HFF-Myc (cell line): ENCODE data around the gene MT1A.

Experiments
- DNase-seq: peaks from one replicate; pipeline ENCODE4 v3.0.0-alpha.2; 2011; ENCODE audit warnings: low read depth; ENCODE audit errors: extremely low read depth
- H3K4me3 ChIP-seq: replicated peaks from 2 replicates; pipeline ENCODE4 v1.5.1; 2011; ENCODE audit warnings: low read depth, mild to moderate bottlenecking, control low read depth, low read length
- CTCF ChIP-seq: IDR thresholded peaks from 2 replicates; pipeline ENCODE4 v1.5.1; 2012; ENCODE audit warnings: mild to moderate bottlenecking, low read depth, low read length, control low read depth; ENCODE audit errors: missing control alignments

Gene MT1A

GRCh38 chr16:56682703-56683397 is 44.4 kb downstream of the MT1A start:
- peak overlapping the region; percentile 72 for H3K4me3 ChIP-seq
- TF ChIP-seq CTCF, result no peak
- DNase-seq, result no peak

- H3K4me3 ChIP-seq, result peak overlapping the region; percentile 72
- no peak for DNase-seq
- no peak for TF ChIP-seq CTCF
Measured at GRCh38 chr16:56683424-56684172, 45.1 kb downstream of the MT1A start.

- TF ChIP-seq CTCF, result no peak
- no peak overlapping the region for H3K4me3 ChIP-seq
- DNase-seq, result no peak
Measured at GRCh38 chr16:56684256-56684925, 45.9 kb downstream of the MT1A start.

GRCh38 chr16:56684926-56685590 is 46.6 kb downstream of the MT1A start:
- DNase-seq, result no peak
- TF ChIP-seq CTCF, result no peak
- H3K4me3 ChIP-seq, result no peak overlapping the region

GRCh38 chr16:56686758-56687157 is 48.3 kb downstream of the MT1A start:
- DNase-seq, result no peak
- TF ChIP-seq CTCF, result no peak
- no peak overlapping the region for H3K4me3 ChIP-seq

GRCh38 chr16:56688762-56689161 is 50.3 kb downstream of the MT1A start:
- no peak for TF ChIP-seq CTCF
- no peak overlapping the region for H3K4me3 ChIP-seq
- DNase-seq, result no peak
